Panc1 (cell line): ENCODE results near the gene HEXD. TPM values are rescaled to one million over a fixed set of nuclear protein-coding genes. Genes with fewer than 3 reads are reported as not detected.

Experiments
- ATAC-seq: fragments of 200-7000 bp; cut with Tn5 transposase; 2 replicates; pipeline ENCODE4 v1.9.1; 2020; ENCODE audit warnings: mild to moderate bottlenecking, moderate library complexity
- BruUV-seq: library from RNA; stranded (reverse); fragments of 400-500 nt; replicated peaks from 2 replicates; lab custom pipeline; 2021; lab: Mats Ljungman, UMichigan
- CTCF ChIA-PET: fragments of 300-600 bp; sonication (Branson Sonifier 250); formaldehyde crosslinking; loops from one replicate; lab custom pipeline; 2022; ENCODE audit warnings: antibody characterized with exemption; lab: Charles Lee
- POLR2A ChIA-PET: fragments of 300-600 bp; sonication (Branson Sonifier 250); formaldehyde crosslinking; loops from one replicate; lab custom pipeline; 2022; ENCODE audit warnings: antibody characterized with exemption; lab: Charles Lee
- DNase-seq: peaks from one replicate; pipeline ENCODE4 v3.0.0-alpha.2; 2010; ENCODE audit warnings: low read depth, low spot score
- H3K27ac ChIP-seq: 2 replicates; pipeline ENCODE4 v1.5.1; 2011; ENCODE audit warnings: mild to moderate bottlenecking, low read length, inconsistent platforms
- H3K27me3 ChIP-seq: fragments of 200-500 bp; sonication (Bioruptor generic); 2 replicates; pipeline ENCODE4 v1.6.0; 2014; ENCODE audit warnings: low read length, inconsistent platforms; ENCODE audit not compliant: control insufficient read depth, insufficient read depth
- H3K36me3 ChIP-seq: fragments of 200-500 bp; sonication (Bioruptor generic); 2 replicates; pipeline ENCODE4 v1.5.1; 2014; ENCODE audit warnings: inconsistent platforms, mild to moderate bottlenecking, low read length, moderate library complexity; ENCODE audit not compliant: control insufficient read depth, insufficient read depth
- H3K4me1 ChIP-seq: 2 replicates; pipeline ENCODE4 v1.5.1; 2011; ENCODE audit warnings: inconsistent platforms, mild to moderate bottlenecking, low read length, moderate library complexity; ENCODE audit not compliant: control insufficient read depth, insufficient read depth
- H3K4me3 ChIP-seq, 2 experiments: 2 replicates each; pipeline ENCODE4 v1.5.1; 2011 to 2012; ENCODE audit warnings: low read depth in 2 of 2, low read length in 2 of 2, mild to moderate bottlenecking in 2 of 2, inconsistent platforms in 1 of 2, moderate library complexity in 1 of 2
- H3K9me3 ChIP-seq: fragments of 200-500 bp; sonication (Bioruptor generic); 2 replicates; pipeline ENCODE4 v1.5.1; 2014; ENCODE audit warnings: low read depth, mild to moderate bottlenecking, inconsistent platforms, low read length, moderate library complexity; ENCODE audit not compliant: control insufficient read depth, insufficient read depth
- CTCF ChIP-seq: fragments of 450-650 bp; IDR thresholded peaks from 2 replicates; pipeline ENCODE4 v1.5.1; 2017; ENCODE audit warnings: mild to moderate bottlenecking
- POLR2AphosphoS5 ChIP-seq: IDR thresholded peaks from 2 replicates; pipeline ENCODE4 v1.6.1; 2012; ENCODE audit warnings: mild to moderate bottlenecking, low read depth, low read length, moderate library complexity
- REST ChIP-seq, 2 experiments: IDR thresholded peaks; 2 replicates each; pipeline ENCODE4 v1.6.1; 2011 to 2012; ENCODE audit warnings: low read depth in 2 of 2, control low read depth in 1 of 2, low read length in 1 of 2, mild to moderate bottlenecking in 1 of 2, moderate library complexity in 1 of 2; ENCODE audit not compliant: insufficient read depth in 1 of 2
- SIN3A ChIP-seq: IDR thresholded peaks from 2 replicates; pipeline ENCODE4 v1.6.1; 2012; ENCODE audit warnings: low read depth, mild to moderate bottlenecking, low read length, moderate library complexity, borderline replicate concordance; ENCODE audit not compliant: insufficient read depth
- TCF7L2 ChIP-seq: IDR thresholded peaks from 2 replicates; pipeline ENCODE4 v1.6.1; 2011; ENCODE audit warnings: mild to moderate bottlenecking, low read depth, low read length, inconsistent platforms
- in situ Hi-C: cut with HindIII; loops from 2 replicates; pipeline ENCODE4 v1.10.0; 2016; ENCODE audit warnings: low sequenced_read_pairs, low pct_unique_long_range_greater_than_20kb
- intact Hi-C: fragments of 100-400 bp; cut with micrococcal nuclease; formaldehyde crosslinking; loops from one replicate; pipeline ENCODE4 v1.10.0; 2022; ENCODE audit not compliant: unreplicated experiment
- total RNA-seq: library from RNA; stranded (reverse); gene quantifications from one replicate; pipeline ENCODE4 v1.2.1, GENCODE V29; 2021; ENCODE audit not compliant: unreplicated experiment

The HEXD gene
- total RNA-seq, 1 experiment from 2014 or later = 25.6 TPM

- intact Hi-C loops = no loop called here
- Histone ChIP-seq H3K9me3 (no peaks in the 10 kb centered on the region), H3K27ac (no peak overlapping the region), H3K4me1 (peaks cover 13% of the 10 kb centered on the region), H3K4me3 (no peak overlapping the region), H3K27me3 (no peaks in the 10 kb centered on the region), H3K36me3 (no peaks in the 10 kb centered on the region)
- no TSS peak for BruUV-seq
- CTCF ChIA-PET = no interaction called here
- ATAC-seq (no peak), DNase-seq (no peak)
- no peak for TF ChIP-seq REST (IDR thresholded peaks at IDR 0.05; ENCODE audit: insufficient read depth in 1 of 2, low read depth in 2 of 2, low read length in 1 of 2)
- TF ChIP-seq TCF7L2 = no peak
- TF ChIP-seq POLR2AphosphoS5 = no peak; the same call in 1 of the 2 replicates
- TF ChIP-seq SIN3A = no peak
- TF ChIP-seq CTCF = no peak
- in situ Hi-C loops = no loop called here
- POLR2A ChIA-PET = no interaction called here
Measured at GRCh38 chr17:82489117-82489516, 71.0 kb downstream of the HEXD start.

GRCh38 chr17:82489851-82490511 is 71.8 kb downstream of the HEXD start:
- ChIA-PET CTCF (no interaction called here), POLR2A (no interaction called here)
- Histone ChIP-seq H3K9me3 (no peaks in the 10 kb centered on the region), H3K4me1 (peaks cover 14% of the 10 kb centered on the region), H3K27ac (no peak overlapping the region), H3K27me3 (no peaks in the 10 kb centered on the region), H3K36me3 (no peaks in the 10 kb centered on the region), H3K4me3 (no peak overlapping the region)
- intact Hi-C loops = no loop called here
- TF ChIP-seq TCF7L2 (no peak), CTCF (no peak), POLR2AphosphoS5 (no peak), SIN3A (no peak), REST (IDR thresholded peaks at IDR 0.05; ENCODE audit: insufficient read depth in 1 of 2, low read depth in 2 of 2, low read length in 1 of 2) (no peak)
- BruUV-seq = no TSS peak
- DNase-seq (no peak), ATAC-seq (no peak)
- in situ Hi-C loops = no loop called here
